GM23248 (cell line): Measurements from ENCODE around the gene ZMIZ1.

Experiments
- EZH2 ChIP-seq: fragments of 200-600 bp; sonication (generic); IDR thresholded peaks from 2 replicates; pipeline ENCODE4 v1.6.1; 2018; ENCODE audit warnings: antibody characterized with exemption, mild to moderate bottlenecking; ENCODE audit not compliant: insufficient read depth, poor library complexity, severe bottlenecking
- EZH2phosphoT487 ChIP-seq: fragments of 200-600 bp; sonication (generic); IDR thresholded peaks from 2 replicates; pipeline ENCODE4 v1.6.1; 2018; ENCODE audit warnings: antibody characterized with exemption, moderate library complexity, mild to moderate bottlenecking, low read depth; ENCODE audit not compliant: insufficient read depth

GRCh38 chr10:79026806-79027146 is 42.0 kb upstream of the ZMIZ1 start:
- TF ChIP-seq EZH2phosphoT487 = no peak
- no peak for TF ChIP-seq EZH2
